ENCODE results near the gene HOGA1.
"Not testable (repeated sequence)": the region's sequence is repeated elsewhere in the genome, so short reads cannot be mapped to it uniquely, and the experiment has no call there.

HOGA1 gene

GRCh38 chr10:97554336-97554735 is 29.9 kb upstream of the HOGA1 start:
- DNase-seq (ENCODE audit: low read depth in 2 of 3, low spot score in 2 of 3): not testable (repeated sequence)

- not testable (repeated sequence) for DNase-seq (ENCODE audit: low read depth in 2 of 3, low spot score in 2 of 3)
Measured at GRCh38 chr10:97555541-97555940, 28.6 kb upstream of the HOGA1 start.

GRCh38 chr10:97560731-97561381 is 23.3 kb upstream of the HOGA1 start:
- not testable (repeated sequence) for DNase-seq (ENCODE audit: low read depth in 2 of 3, low spot score in 2 of 3)

GRCh38 chr10:97561386-97562077 is 22.7 kb upstream of the HOGA1 start:
- DNase-seq (ENCODE audit: low read depth in 2 of 3, low spot score in 2 of 3): not testable (repeated sequence)

- DNase-seq (ENCODE audit: low read depth in 2 of 3, low spot score in 2 of 3): not testable (repeated sequence)
Measured at GRCh38 chr10:97562329-97562728, 21.9 kb upstream of the HOGA1 start.

- DNase-seq (ENCODE audit: low read depth in 2 of 3, low spot score in 2 of 3): no peak
Measured at GRCh38 chr10:97563337-97563736, 20.9 kb upstream of the HOGA1 start.

GRCh38 chr10:97564776-97565175 is 19.4 kb upstream of the HOGA1 start:
- DNase-seq (ENCODE audit: low read depth in 2 of 3, low spot score in 2 of 3): no peak

GRCh38 chr10:97566336-97566996 is 17.7 kb upstream of the HOGA1 start:
- no peak for DNase-seq (ENCODE audit: low read depth in 2 of 3, low spot score in 2 of 3)

- DNase-seq (ENCODE audit: low read depth in 2 of 3, low spot score in 2 of 3): no peak
Measured at GRCh38 chr10:97567891-97568290, 16.3 kb upstream of the HOGA1 start.

- DNase-seq (ENCODE audit: low read depth in 2 of 3, low spot score in 2 of 3): no peak
Measured at GRCh38 chr10:97570146-97570788, 13.9 kb upstream of the HOGA1 start.

GRCh38 chr10:97570789-97571471 is 13.3 kb upstream of the HOGA1 start:
- no peak for DNase-seq (ENCODE audit: low read depth in 2 of 3, low spot score in 2 of 3)

GRCh38 chr10:97571622-97572021 is 12.6 kb upstream of the HOGA1 start:
- no peak for DNase-seq (ENCODE audit: low read depth in 2 of 3, low spot score in 2 of 3)

GRCh38 chr10:97572214-97572989 is 11.8 kb upstream of the HOGA1 start, which contains the start of gene ANKRD2:
Gene ANKRD2 (plus strand): TSS chr10:97572779. CDS start chr10:97572789, 10 bp downstream.
- DNase-seq (ENCODE audit: low read depth in 2 of 3, low spot score in 2 of 3): peak in 1 of 3 experiments; percentile 40

- no peak for DNase-seq (ENCODE audit: low read depth in 2 of 3, low spot score in 2 of 3)
Measured at GRCh38 chr10:97573021-97573420, 11.2 kb upstream of the HOGA1 start.

- DNase-seq (ENCODE audit: low read depth in 2 of 3, low spot score in 2 of 3): no peak
Measured at GRCh38 chr10:97573672-97574071, 10.5 kb upstream of the HOGA1 start.

GRCh38 chr10:97574374-97575126 is 9.6 kb upstream of the HOGA1 start:
- DNase-seq (ENCODE audit: low read depth in 2 of 3, low spot score in 2 of 3): no peak

- no peak for DNase-seq (ENCODE audit: low read depth in 2 of 3, low spot score in 2 of 3)
Measured at GRCh38 chr10:97575127-97575668, 9.0 kb upstream of the HOGA1 start.

- not testable (repeated sequence) for DNase-seq (ENCODE audit: low read depth in 2 of 3, low spot score in 2 of 3)
Measured at GRCh38 chr10:97576487-97576886, 7.7 kb upstream of the HOGA1 start.

- DNase-seq (ENCODE audit: low read depth in 2 of 3, low spot score in 2 of 3): no peak
Measured at GRCh38 chr10:97577701-97578100, 6.5 kb upstream of the HOGA1 start.

All from activated CD8-positive, alpha-beta memory T cell treated with anti-CD3 and anti-CD28 coated beads for 48 hours (primary cell).